Measurements from ENCODE around the gene CEP290.

DNA sequence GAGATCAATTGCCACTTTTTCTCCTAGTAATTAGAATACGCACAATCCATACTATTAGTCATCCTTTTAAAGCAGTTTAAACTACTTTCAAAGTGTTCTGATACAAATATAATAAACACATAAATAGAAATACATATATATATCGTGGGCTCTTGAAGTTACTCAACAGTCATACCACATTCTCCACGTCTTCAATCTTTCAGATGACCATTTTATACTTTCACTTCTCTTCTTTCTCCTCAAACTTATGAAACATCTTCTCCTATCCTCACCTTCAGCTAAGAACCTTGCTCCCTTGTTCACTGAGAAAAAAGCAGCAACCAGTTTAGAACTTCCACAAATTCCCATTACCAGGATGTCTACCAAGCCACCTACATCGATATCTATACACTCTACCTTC, 19.2 kb downstream of the CEP290 start:
- TF ChIP-seq POLR2AphosphoS5 (IDR thresholded peaks at IDR 0.05; ENCODE audit: low read depth): no peak
- TF ChIP-seq, protein P1, sequence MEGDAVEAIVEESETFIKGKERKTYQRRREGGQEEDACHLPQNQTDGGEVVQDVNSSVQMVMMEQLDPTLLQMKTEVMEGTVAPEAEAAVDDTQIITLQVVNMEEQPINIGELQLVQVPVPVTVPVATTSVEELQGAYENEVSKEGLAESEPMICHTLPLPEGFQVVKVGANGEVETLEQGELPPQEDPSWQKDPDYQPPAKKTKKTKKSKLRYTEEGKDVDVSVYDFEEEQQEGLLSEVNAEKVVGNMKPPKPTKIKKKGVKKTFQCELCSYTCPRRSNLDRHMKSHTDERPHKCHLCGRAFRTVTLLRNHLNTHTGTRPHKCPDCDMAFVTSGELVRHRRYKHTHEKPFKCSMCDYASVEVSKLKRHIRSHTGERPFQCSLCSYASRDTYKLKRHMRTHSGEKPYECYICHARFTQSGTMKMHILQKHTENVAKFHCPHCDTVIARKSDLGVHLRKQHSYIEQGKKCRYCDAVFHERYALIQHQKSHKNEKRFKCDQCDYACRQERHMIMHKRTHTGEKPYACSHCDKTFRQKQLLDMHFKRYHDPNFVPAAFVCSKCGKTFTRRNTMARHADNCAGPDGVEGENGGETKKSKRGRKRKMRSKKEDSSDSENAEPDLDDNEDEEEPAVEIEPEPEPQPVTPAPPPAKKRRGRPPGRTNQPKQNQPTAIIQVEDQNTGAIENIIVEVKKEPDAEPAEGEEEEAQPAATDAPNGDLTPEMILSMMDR (conservative IDR thresholded peaks at IDR 0.05; ENCODE audit: low read depth in 2 of 2): no peak
- TF ChIP-seq, protein P2, sequence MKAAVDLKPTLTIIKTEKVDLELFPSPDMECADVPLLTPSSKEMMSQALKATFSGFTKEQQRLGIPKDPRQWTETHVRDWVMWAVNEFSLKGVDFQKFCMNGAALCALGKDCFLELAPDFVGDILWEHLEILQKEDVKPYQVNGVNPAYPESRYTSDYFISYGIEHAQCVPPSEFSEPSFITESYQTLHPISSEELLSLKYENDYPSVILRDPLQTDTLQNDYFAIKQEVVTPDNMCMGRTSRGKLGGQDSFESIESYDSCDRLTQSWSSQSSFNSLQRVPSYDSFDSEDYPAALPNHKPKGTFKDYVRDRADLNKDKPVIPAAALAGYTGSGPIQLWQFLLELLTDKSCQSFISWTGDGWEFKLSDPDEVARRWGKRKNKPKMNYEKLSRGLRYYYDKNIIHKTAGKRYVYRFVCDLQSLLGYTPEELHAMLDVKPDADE (IDR thresholded peaks at IDR 0.05): no peak
- no peak for TF ChIP-seq NANOG (IDR thresholded peaks at IDR 0.05; ENCODE audit: borderline replicate concordance)
- TF ChIP-seq, protein P3, sequence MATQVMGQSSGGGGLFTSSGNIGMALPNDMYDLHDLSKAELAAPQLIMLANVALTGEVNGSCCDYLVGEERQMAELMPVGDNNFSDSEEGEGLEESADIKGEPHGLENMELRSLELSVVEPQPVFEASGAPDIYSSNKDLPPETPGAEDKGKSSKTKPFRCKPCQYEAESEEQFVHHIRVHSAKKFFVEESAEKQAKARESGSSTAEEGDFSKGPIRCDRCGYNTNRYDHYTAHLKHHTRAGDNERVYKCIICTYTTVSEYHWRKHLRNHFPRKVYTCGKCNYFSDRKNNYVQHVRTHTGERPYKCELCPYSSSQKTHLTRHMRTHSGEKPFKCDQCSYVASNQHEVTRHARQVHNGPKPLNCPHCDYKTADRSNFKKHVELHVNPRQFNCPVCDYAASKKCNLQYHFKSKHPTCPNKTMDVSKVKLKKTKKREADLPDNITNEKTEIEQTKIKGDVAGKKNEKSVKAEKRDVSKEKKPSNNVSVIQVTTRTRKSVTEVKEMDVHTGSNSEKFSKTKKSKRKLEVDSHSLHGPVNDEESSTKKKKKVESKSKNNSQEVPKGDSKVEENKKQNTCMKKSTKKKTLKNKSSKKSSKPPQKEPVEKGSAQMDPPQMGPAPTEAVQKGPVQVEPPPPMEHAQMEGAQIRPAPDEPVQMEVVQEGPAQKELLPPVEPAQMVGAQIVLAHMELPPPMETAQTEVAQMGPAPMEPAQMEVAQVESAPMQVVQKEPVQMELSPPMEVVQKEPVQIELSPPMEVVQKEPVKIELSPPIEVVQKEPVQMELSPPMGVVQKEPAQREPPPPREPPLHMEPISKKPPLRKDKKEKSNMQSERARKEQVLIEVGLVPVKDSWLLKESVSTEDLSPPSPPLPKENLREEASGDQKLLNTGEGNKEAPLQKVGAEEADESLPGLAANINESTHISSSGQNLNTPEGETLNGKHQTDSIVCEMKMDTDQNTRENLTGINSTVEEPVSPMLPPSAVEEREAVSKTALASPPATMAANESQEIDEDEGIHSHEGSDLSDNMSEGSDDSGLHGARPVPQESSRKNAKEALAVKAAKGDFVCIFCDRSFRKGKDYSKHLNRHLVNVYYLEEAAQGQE (IDR thresholded peaks at IDR 0.05; ENCODE audit: unreplicated experiment): no peak
- TF ChIP-seq EZH2phosphoT487 (IDR thresholded peaks at IDR 0.05; ENCODE audit: unreplicated experiment): no peak

Measured in GM23338 (cell line).